Measurements from ENCODE around the gene DENND1A.

DNA sequence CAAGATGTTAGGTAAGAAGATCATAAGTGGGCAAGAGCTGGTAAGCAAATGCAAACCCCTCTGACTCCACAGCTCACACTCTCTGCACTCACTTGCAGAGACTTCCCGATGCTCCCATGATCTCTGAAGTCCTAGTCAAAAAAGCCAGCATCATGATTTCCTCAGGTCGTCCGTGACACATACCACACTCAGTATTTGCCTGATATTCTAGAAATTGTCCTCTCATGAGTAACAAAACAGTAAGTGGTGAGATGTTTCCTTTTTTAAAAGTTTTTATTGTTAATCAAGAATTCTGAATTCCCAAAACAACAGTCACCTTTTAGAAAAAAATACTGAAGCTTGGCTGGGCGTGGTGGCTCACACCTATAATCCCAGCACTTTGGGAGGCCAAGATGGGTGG, 194.6 kb downstream of the DENND1A start:
- TF ChIP-seq CTCF (IDR thresholded peaks at IDR 0.05; ENCODE audit: insufficient read depth, low read length, poor library complexity, severe bottlenecking) (no peak), EZH2phosphoT487 (conservative IDR thresholded peaks at IDR 0.05; ENCODE audit: low read length) (no peak)

Measured in SU-DHL-6 (cell line).